HG02840 (cell line): Measurements from ENCODE around the gene MARCHF2.
A peak's percentile ranks its signal among the peaks of the same experiment; 100 is the strongest.
"Not testable (repeated sequence)": the region's sequence is repeated elsewhere in the genome, so short reads cannot be mapped to it uniquely, and the experiment has no call there.

ENCODE experiments used
- ATAC-seq: cut with Tn5 transposase; IDR thresholded peaks from one replicate; pipeline ENCODE4 v1.9.1; 2021; ENCODE audit warnings: mild to moderate bottlenecking, moderate library complexity, moderate number of reproducible peaks; ENCODE audit not compliant: unreplicated experiment, low FRiP score

The MARCHF2 gene, protein sequence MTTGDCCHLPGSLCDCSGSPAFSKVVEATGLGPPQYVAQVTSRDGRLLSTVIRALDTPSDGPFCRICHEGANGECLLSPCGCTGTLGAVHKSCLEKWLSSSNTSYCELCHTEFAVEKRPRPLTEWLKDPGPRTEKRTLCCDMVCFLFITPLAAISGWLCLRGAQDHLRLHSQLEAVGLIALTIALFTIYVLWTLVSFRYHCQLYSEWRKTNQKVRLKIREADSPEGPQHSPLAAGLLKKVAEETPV

DNA sequence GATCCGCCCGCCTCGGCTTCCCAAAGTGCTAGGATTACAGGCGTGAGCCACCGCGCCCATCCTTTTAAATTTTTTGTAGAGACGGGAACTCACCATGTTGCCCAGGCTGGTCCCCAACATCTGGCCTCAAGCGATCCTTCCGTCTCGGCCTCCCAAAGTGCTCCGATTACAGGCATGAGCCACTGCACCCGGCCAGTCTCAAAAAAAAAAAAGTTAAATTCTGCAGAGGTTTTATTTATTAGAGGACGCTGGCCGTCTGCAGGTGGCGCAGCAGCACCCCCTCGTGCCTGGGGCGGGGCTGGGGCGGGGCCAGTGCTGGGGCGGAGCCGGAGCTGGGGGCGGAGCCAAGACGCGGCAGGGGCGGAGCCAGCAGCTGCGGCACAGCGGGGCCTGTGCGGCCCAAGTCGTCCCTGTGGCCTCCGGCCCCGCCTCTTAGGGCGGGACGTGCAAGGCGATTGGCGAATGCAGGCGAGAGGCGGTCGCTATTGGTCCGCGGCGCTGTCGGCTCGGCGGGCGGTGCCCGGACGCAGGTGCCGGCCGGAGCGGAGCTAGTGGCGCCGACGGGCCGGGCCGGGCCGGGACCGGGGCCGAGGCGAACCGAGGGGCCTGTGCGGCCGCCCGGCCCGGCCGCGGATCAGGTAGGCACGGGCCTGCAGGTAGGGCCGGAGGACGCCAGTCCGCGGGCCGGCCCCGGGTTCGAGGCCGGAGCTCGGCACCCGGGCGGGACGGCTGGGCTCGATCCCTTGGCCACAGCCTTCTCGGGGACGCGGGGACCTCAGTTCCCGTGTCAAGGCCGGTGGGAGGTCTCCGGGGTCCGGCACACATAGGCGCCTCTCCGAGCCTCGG, at the start of gene MARCHF2:
TSS of gene MARCHF2 (plus strand) at position 523 of the 846 bp plus-strand sequence. CDS start 8,536 bp downstream, outside the sequence.
- ATAC-seq = peak; percentile 99

DNA sequence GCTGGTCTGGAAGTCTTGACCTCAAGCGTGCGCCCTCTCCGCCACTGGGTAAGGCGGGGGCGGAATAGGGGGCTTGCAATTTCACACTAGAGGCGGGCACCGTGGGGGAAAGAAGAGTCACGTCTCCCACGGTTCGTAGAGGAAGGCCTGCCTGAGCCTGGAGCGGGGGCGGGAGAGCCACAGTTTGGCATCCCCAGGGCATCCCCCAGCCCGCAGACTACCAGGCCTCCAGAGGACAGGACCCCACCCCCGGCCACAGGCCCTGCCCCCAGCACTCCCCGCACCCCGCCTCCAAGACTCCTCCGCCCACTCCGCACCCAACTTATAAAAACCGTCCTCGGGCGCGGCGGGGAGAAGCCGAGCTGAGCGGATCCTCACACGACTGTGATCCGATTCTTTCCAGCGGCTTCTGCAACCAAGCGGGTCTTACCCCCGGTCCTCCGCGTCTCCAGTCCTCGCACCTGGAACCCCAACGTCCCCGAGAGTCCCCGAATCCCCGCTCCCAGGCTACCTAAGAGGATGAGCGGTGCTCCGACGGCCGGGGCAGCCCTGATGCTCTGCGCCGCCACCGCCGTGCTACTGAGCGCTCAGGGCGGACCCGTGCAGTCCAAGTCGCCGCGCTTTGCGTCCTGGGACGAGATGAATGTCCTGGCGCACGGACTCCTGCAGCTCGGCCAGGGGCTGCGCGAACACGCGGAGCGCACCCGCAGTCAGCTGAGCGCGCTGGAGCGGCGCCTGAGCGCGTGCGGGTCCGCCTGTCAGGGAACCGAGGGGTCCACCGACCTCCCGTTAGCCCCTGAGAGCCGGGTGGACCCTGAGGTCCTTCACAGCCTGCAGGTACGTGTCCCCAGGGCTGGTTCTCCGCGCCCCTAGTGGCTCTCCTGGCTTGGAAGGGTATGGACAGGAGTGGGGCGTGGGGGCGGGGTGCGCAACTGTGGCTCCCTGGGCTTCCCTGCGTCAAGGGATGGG, 49.0 kb upstream of the MARCHF2 start, which contains the start of gene ANGPTL4:
TSS of gene ANGPTL4 (plus strand) at position 353 of the 969 bp plus-strand sequence. CDS start at position 520, 167 bp downstream.
- no peak for ATAC-seq

DNA sequence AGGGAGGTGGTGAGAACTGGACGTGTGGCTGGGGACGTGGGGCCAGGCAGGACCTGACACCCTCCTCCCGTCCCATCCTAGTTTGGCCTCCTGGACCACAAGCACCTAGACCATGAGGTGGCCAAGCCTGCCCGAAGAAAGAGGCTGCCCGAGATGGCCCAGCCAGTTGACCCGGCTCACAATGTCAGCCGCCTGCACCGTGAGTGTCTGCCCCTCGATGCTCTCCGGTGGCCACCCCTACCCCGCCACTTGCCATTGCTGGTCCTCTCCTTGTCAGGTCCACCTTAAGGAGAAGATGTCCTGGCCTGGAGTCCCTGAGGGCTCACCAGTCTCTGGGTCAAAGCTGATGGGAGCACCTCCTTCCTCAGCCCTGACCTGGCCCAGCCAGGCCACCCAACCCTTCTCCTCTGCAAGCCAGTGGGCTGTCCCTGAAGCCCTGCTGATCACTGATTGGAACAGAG, 47.0 kb upstream of the MARCHF2 start:
- no peak for ATAC-seq

DNA sequence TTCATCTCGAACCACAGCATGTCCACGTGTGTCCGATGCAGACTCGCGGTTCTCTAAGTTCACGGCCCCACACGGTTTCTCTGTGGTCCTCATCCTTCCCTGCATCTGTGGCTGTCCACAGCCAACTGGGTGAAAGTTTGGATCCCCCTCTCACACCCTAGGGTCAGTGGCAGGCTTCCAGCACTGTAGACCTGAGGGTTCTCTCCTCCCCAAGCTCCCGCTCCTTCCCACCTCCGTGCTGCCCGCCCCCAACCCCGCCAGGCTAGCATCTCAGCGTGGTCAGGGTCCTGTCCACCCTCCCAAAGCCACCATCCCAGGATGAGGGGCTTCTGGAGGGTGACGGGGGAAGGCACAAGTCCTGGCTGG, 46.2 kb upstream of the MARCHF2 start:
- no peak for ATAC-seq

DNA sequence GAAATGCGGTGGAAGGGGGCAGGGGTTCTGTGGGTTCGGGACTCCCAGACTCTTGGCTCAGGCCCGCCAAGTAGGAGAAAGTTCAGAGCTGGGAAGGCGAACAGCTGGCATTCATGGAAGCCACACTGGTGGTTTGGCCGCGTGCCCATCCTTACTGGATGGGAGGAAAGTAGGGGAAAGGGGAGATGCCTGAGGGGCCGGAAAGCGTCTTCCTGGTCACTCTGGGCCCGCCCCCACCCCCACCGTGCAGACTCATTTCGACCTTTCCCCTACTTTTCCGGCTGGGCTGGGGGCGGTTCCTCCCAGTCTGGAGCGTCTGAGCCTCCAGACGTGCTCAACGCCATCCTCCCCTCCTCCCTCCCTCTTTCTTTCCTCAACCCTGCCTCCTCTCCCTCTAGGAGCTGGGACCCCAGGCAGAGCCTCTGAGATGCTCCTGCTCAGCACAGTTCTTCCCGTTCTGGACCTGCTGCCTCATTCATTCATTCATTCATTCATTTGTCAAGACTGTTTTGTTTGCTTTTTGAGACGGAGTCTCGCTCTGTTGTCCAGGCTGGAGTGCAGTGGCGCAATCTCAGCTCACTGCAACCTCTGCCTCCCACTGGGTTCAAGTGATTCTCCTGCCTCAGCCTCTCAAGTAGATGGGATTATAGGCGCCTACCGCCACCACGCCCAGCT, 45.6 kb upstream of the MARCHF2 start:
- no peak for ATAC-seq

DNA sequence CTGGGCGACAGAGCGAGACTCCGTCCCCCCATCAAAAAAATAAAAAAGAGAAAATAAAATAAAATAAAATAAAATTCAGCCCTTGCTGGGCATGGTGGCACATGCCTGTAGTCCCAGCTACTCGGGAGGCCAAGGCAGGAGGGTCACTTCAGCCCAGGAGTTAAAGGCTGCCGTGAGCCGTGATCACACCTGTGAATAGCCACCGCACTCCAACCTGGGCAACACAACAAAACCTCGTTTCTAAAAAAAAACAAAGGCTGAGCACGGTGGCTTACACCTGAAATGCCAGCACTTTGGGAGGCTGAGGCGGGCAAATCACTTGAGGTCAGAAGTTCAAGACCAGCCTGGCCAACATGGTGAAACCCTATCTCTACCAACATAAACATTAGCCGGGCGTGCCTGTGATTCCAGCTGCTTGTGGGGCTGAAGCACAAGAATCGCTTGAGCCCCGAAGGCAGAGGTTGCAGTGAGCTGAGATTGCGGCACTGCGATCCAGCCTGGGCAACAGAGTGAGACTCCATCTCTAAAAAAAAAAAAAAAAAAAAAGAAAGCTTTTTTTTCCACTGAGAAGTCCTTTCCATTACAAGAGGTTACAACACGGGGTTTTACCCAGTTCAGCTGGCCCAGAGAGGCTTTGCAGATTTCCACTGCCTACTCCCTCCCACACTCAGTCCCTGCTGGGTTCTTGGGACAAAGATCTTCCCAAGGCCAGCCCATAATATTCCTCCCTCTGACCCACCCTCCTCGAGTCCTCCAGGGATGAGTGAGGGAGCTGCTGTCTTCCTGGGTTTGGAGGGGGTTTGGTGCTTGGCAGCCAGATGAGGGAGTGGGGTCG, 42.7 kb upstream of the MARCHF2 start:
- ATAC-seq = no peak

DNA sequence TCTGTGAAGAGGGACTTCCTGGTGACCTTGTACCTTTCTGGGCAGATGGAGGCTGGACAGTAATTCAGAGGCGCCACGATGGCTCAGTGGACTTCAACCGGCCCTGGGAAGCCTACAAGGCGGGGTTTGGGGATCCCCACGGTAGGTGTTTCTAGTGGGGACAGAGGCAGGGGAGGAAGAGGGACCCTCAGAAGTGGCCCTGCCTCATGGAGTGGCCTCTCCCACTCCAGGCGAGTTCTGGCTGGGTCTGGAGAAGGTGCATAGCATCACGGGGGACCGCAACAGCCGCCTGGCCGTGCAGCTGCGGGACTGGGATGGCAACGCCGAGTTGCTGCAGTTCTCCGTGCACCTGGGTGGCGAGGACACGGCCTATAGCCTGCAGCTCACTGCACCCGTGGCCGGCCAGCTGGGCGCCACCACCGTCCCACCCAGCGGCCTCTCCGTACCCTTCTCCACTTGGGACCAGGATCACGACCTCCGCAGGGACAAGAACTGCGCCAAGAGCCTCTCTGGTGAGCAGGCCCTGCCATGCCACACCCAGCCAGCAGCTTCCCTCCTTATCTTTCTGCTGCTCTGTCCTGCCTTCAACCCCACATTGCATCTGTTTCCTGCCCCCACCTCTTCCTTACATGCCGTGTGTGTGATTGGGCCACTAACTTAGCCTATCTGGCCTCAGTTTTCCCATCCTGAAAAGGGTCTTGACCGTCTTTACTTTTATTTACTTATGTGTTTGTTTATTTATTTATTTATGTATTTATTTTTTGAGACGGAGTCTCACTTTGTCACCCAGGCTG, 41.9 kb upstream of the MARCHF2 start:
- ATAC-seq = no peak

DNA sequence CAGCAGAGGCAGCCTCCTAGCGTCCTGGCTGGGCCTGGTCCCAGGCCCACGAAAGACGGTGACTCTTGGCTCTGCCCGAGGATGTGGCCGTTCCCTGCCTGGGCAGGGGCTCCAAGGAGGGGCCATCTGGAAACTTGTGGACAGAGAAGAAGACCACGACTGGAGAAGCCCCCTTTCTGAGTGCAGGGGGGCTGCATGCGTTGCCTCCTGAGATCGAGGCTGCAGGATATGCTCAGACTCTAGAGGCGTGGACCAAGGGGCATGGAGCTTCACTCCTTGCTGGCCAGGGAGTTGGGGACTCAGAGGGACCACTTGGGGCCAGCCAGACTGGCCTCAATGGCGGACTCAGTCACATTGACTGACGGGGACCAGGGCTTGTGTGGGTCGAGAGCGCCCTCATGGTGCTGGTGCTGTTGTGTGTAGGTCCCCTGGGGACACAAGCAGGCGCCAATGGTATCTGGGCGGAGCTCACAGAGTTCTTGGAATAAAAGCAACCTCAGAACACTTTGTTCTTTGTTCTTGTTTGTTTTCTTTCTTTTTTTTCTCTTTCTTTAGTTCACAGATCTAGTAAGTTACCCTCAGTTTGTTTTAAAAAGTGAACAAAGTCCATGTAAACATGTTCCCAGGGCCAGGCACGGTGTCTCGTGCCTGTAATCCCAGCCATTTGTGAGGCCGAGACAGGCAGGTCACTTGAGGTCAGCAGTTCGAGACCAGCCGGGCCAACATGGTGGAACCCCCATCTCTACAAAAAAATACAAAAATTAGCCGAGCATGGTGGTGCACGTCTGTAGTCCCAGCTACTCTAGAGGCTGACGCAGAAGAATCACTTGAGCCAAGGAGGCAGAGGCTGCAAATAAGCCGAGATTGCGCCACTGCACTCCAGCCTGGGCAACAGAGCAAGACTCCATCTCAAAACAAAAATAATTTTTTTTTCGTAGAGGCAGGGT, 39.0 kb upstream of the MARCHF2 start:
- no peak for ATAC-seq

DNA sequence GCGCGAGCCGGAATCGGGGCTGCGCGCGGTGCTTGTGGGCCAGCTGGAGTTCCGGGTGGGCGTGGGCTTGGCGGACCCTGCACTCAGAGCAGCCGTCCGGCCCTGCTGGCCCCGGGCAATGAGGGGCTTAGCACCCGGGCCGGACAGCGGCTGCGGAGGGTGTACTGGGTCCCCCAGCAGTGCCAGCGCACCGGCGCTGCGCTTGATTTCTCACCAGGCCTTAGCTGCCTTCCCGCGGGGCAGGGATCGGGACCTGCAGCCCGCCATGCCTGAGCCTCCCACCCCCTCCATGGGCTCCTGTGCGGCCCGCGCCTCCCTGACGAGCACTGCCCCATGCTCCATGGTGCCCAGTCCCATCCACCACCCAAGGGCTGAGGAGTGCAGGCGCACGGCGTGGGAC, 37.3 kb upstream of the MARCHF2 start:
- ATAC-seq = not testable (repeated sequence)

DNA sequence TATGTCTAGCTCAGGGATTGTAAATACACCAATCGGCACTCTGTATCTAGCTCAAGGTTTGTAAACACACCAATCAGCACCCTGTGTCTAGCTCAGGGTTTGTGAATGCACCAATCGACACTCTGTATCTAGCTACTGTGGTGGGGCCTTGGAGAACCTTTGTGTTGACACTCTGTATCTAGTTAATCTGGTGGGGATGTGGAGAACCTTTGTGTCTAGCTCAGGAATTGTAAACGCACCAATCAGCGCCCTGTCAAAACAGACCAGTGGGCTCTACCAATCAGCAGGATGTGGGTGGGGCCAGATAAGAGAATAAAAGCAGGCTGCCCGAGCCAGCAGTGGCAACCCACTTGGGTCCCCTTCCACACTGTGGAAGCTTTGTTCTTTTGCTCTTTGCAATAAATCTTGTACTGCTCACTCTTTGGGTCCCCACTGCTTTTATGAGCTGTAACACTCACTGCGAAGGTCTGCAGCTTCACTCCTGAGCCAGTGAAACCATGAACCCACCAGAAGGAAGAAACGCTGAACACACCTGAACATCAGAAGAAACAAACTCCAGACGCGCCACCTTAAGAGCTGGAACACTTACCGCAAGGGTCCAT, 36.6 kb upstream of the MARCHF2 start:
- ATAC-seq = not testable (repeated sequence)

DNA sequence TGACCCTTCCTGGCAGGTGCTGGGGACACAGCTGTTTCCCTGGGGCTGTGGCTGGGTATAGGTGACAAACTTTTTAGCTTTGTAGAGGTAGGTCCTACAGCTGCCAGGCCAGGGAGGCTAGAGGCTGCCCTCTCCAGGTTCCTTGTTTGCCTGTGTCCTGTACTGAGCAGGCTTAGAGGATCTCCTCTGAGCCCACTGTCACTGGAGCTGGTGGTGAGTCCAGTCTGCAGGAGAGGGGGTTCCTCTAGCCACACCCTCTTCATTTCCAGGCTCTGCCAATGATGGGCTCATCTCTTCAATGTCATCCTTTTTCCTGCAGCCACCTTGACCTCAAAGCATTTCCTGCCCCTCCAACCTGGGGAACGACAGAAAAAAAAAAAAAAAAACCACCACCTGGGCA, 35.5 kb upstream of the MARCHF2 start:
- no peak for ATAC-seq

DNA sequence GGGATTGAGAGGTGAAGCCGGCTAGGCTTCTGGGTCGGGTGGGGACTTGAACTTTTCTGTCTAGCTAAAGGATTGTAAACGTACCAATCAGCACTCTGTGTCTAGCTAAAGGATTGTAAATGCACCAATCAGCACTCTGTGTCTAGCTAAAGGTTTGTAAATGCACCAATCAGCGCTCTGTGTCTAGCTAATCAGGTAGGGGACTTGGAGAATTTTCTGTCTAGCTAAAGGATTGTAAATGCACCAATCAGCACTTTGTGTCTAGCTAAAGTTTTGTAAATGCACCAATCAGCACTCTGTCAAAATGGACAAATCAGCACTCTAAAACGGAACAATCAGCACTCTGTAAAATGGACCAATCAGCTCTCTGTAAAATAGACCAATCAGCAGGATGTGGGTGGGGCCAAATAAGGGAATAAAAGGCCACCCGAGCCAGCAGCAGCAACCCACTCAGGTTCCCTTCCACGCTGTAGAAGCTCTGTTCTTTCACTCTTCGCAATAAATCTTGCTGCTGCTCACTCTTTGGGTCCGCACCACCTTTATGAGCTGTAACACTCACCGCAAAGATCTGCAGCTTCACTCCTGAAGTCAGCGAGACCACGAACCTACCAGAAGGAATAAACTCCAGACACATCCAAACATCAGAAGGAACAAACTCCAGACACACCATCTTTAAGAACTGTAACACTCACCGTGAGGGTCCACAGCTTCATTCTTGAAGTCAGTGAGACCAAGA, 33.8 kb upstream of the MARCHF2 start:
- not testable (repeated sequence) for ATAC-seq

DNA sequence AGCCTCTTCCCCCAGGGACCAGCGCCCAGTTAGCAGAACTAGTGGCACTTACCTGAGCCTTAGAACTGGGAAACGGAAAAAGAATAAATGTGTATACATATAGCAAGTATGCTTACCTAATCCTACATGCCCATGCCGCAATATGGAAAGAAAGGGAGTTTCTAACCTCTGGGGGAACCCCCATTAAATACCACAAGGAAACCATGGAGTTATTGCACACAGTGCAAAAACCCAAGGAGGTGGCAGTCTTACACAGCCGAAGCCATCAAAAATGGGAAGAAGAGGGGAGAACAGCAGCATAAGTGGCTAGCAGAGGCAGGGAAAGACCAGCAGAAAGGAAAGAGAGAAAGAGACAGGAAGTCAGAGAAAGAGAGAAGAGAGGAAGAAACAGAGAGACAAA, 28.5 kb upstream of the MARCHF2 start:
- ATAC-seq = not testable (repeated sequence)

DNA sequence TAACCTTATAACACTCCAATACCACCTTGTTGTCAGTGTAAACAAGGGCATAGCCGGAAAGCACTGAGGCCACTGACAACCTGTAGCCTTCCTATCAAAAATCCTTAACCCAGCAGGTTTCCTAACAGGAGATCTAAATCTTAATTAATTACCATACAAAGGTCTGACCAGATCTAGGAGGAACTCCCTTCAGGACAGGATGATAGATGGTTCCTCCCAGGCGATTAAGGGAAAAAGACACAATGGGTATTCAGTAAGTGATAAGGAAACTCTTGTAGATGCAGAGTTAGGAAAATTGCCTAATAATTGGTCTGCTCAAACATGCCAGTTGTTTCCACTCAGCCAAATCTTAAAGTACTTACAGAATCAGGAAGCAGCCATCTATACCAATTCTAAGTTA, 28.0 kb upstream of the MARCHF2 start:
- ATAC-seq = not testable (repeated sequence)

DNA sequence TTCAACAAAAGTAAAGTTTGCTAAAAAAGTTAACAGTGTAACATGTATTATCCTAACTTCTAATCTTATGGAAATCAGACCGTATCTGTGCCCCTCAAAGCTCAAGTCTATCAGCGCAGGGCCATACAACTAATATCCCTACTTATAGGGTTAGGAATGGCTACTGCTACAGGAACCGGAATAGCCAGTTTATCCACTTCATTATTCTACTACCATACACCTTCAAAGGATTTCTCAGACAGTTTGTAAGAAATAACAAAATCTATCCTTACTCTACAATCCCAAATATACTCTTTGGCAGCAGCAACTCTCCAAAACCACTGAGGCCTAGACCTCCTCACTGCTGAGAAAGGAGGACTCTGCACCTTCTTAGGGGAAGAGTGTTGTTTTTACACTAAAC, 27.5 kb upstream of the MARCHF2 start:
- not testable (repeated sequence) for ATAC-seq

DNA sequence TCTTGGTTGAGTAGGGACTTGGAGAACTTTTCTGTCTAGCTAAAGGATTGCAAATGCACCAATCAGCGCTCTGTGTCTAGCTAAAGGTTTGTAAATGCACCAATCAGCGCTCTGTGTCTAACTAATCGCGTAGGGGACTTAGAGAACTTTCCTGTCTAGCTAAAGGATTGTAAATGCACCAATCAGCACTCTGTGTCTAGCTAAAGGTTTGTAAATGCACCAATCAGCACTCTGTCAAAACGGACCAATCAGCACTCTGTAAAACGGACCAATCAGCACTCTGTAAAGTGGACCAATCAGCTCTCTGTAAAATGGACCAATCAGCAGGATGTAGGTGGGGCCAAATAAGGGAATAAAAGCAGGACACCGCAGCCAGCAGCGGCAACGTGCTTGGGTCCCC, 26.7 kb upstream of the MARCHF2 start:
- not testable (repeated sequence) for ATAC-seq
